HepG2 (cell line): Measurements from ENCODE around the gene ARVCF. TPM values are rescaled to one million over a fixed set of nuclear protein-coding genes. Genes with fewer than 3 reads are reported as not detected.
A peak's percentile ranks its signal among the peaks of the same experiment; 100 is the strongest.

Experiments used
- AHR ChIP-seq: IDR thresholded peaks from 2 replicates; pipeline ENCODE4 v1.6.1; 2018; ENCODE audit warnings: missing genetic modification reagents, missing compliant biosample characterization
- ATRX ChIP-seq: sonication (generic); formaldehyde crosslinking; IDR thresholded peaks from 2 replicates; pipeline ENCODE4 v1.4.0; 2020; ENCODE audit warnings: missing genetic modification reagents, borderline replicate concordance
- GZF1 ChIP-seq: sonication (generic); formaldehyde crosslinking; IDR thresholded peaks from 2 replicates; pipeline ENCODE4 v1.5.1; 2020; ENCODE audit warnings: mild to moderate bottlenecking, missing genetic modification reagents
- HCFC1 ChIP-seq: fragments of 150-350 bp; IDR thresholded peaks from 2 replicates; pipeline ENCODE4 v1.6.1; 2014; ENCODE audit warnings: low read depth, low read length
- IRF2 ChIP-seq: IDR thresholded peaks from 2 replicates; pipeline ENCODE4 v1.6.1; 2018; ENCODE audit warnings: missing genetic modification reagents, missing compliant biosample characterization
- JDP2 ChIP-seq: sonication (generic); formaldehyde crosslinking; IDR thresholded peaks from 2 replicates; pipeline ENCODE4 v1.8.1; 2022; ENCODE audit warnings: missing genetic modification reagents, borderline replicate concordance
- KLF11 ChIP-seq: IDR thresholded peaks from 2 replicates; pipeline ENCODE4 v1.6.1; 2016; ENCODE audit warnings: missing compliant biosample characterization
- MAFK ChIP-seq, 2 experiments: IDR thresholded peaks in 1 of 2; conservative IDR thresholded peaks in 1 of 2; 2 replicates each; pipeline ENCODE4 v1.6.1; 2011; ENCODE audit warnings: improper control_type of control experiment in 2 of 2, low read length in 2 of 2
- MED8 ChIP-seq: sonication (generic); formaldehyde crosslinking; IDR thresholded peaks from 2 replicates; pipeline ENCODE4 v1.8.1; 2023; ENCODE audit warnings: mild to moderate bottlenecking, missing genetic modification reagents; ENCODE audit not compliant: insufficient replicate concordance
- PRMT3 ChIP-seq: sonication (generic); formaldehyde crosslinking; IDR thresholded peaks from 2 replicates; pipeline ENCODE4 v1.8.1; 2022; ENCODE audit warnings: low read depth, mild to moderate bottlenecking, moderate library complexity, missing genetic modification reagents, borderline replicate concordance
- RXRA ChIP-seq: sonication (generic); formaldehyde crosslinking; IDR thresholded peaks from 2 replicates; pipeline ENCODE4 v1.5.1; 2020; ENCODE audit warnings: missing genetic modification reagents
- SKI ChIP-seq: fragments of 450-650 bp; IDR thresholded peaks from one replicate; pipeline ENCODE4 v1.6.1; 2018; ENCODE audit warnings: mild to moderate bottlenecking; ENCODE audit not compliant: partially characterized antibody
- SUZ12 ChIP-seq: fragments of 150-350 bp; IDR thresholded peaks from 2 replicates; pipeline ENCODE4 v1.6.1; 2014; ENCODE audit warnings: low read depth, low read length
- TRIM24 ChIP-seq: sonication (generic); formaldehyde crosslinking; IDR thresholded peaks from 2 replicates; pipeline ENCODE4 v1.8.0; 2022; ENCODE audit warnings: mild to moderate bottlenecking, missing genetic modification reagents
- ZKSCAN8 ChIP-seq: IDR thresholded peaks from 2 replicates; pipeline ENCODE4 v1.6.1; 2016; ENCODE audit warnings: borderline replicate concordance, missing genetic modification reagents, missing compliant biosample characterization
- ZMYM4 ChIP-seq: sonication (generic); formaldehyde crosslinking; IDR thresholded peaks from 2 replicates; pipeline ENCODE4 v1.8.1; 2023; ENCODE audit warnings: mild to moderate bottlenecking, missing genetic modification reagents
- ZNF451 ChIP-seq: sonication (generic); formaldehyde crosslinking; IDR thresholded peaks from 2 replicates; pipeline ENCODE4 v1.5.0; 2020; ENCODE audit warnings: mild to moderate bottlenecking, missing genetic modification reagents
- polyA plus RNA-seq, 8 experiments: library from polyadenylated mRNA; depleted of rRNA in 3 of 8; stranded (reverse) in 7 of 8; unstranded in 1 of 8; fragments of >200 nt; fragmentation: Illumina TruSeq in 4 of 8; extraction: Trizol in 4 of 8; gene quantifications; 2 replicates each; pipeline versions ENCODE4 v1.2.1 to v1.2.3, GENCODE V29; 2011 to 2016; ENCODE audit warnings: low read depth in 4 of 8, missing spikeins in 1 of 8, mixed read lengths in 1 of 8; ENCODE audit not compliant: insufficient read depth in 1 of 8
- total RNA-seq, 5 experiments: library from RNA; depleted of rRNA; stranded (reverse); fragments of >200 nt; fragmentation: Illumina TruSeq; extraction: Trizol; gene quantifications; 2 replicates each; pipeline ENCODE4 v1.2.3, GENCODE V29; 2016; ENCODE audit warnings: low read depth in 1 of 5
- TF ChIP-seq, protein P1 (sequence below): sonication (generic); formaldehyde crosslinking; IDR thresholded peaks from 2 replicates; pipeline ENCODE4 v1.4.0; 2020; ENCODE audit warnings: missing genetic modification reagents
- TF ChIP-seq, protein P2 (sequence below), 2 experiments: sonication (generic) in 1 of 2; formaldehyde crosslinking in 1 of 2; IDR thresholded peaks; 2 replicates each; pipeline versions ENCODE4 v1.5.1 to v1.6.1; 2011 to 2020; ENCODE audit warnings: borderline replicate concordance in 1 of 2, low read depth in 1 of 2, low read length in 1 of 2, mild to moderate bottlenecking in 1 of 2, missing genetic modification reagents in 1 of 2, moderate library complexity in 1 of 2
- TF ChIP-seq, protein P3 (sequence below): sonication (generic); formaldehyde crosslinking; IDR thresholded peaks from 2 replicates; pipeline ENCODE4; 2020; ENCODE audit warnings: missing genetic modification reagents, mild to moderate bottlenecking, borderline replicate concordance
- TF ChIP-seq, protein P4 (sequence below): sonication (generic); formaldehyde crosslinking; conservative IDR thresholded peaks from 2 replicates; pipeline ENCODE4 v1.8.1; 2023; ENCODE audit warnings: missing genetic modification reagents
- TF ChIP-seq, protein P5 (sequence below): sonication (generic); formaldehyde crosslinking; IDR thresholded peaks from 2 replicates; pipeline ENCODE4 v1.5.1; 2020; ENCODE audit warnings: missing genetic modification reagents, mild to moderate bottlenecking, borderline replicate concordance

ARVCF gene
- total and polyA plus RNA-seq, 2 of the 13 experiments (the other 11 are each of a cell fraction or from before 2014, with no cell fraction given): 16.4 to 17.7 TPM

DNA sequence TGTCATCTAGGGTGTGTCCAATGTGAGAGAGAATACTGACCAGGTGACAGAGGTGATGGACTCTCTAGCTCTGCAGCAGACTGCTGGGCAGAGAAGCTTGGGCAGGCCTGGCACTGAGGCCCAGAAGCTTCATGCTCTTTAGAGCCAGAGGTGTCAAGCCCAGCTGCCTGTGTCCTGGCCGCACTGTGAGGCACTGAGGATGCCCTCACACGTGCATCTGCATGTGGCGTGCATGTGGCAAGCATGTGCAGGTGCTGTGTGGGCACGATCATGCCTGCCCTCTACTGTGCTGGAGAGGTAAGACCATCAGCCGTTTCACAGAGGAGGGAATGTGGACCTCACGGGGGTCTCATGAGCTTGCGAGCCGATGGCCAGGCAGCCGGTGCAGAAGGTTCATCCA is 59.2 kb downstream of the ARVCF start (continued):
- TF ChIP-seq ZMYM4 (no peak), TRIM24 (CRISPR knock-in tag) (0 out of 2 replicates have a peak, but pooled peaks have one; percentile 29), ZNF451 (CRISPR knock-in tag) (no peak), JDP2 (CRISPR knock-in tag) (no peak), AHR (CRISPR knock-in tag) (peak; percentile 37; the same call in 1 of the 2 replicates), GZF1 (no peak), ATRX (CRISPR knock-in tag) (no peak), PRMT3 (CRISPR knock-in tag) (no peak), KLF11 (CRISPR knock-in tag) (no peak), ZKSCAN8 (no peak), IRF2 (CRISPR knock-in tag) (no peak), HCFC1 (no peak), MAFK (conservative IDR thresholded peaks at IDR 0.05 in 1 of 2, IDR thresholded peaks at IDR 0.05 in 1 of 2; ENCODE audit: low read length in 2 of 2) (no peak), RXRA (CRISPR knock-in tag) (no peak), SKI (no peak), MED8 (no peak), SUZ12 (no peak)
- TF ChIP-seq, protein P1, sequence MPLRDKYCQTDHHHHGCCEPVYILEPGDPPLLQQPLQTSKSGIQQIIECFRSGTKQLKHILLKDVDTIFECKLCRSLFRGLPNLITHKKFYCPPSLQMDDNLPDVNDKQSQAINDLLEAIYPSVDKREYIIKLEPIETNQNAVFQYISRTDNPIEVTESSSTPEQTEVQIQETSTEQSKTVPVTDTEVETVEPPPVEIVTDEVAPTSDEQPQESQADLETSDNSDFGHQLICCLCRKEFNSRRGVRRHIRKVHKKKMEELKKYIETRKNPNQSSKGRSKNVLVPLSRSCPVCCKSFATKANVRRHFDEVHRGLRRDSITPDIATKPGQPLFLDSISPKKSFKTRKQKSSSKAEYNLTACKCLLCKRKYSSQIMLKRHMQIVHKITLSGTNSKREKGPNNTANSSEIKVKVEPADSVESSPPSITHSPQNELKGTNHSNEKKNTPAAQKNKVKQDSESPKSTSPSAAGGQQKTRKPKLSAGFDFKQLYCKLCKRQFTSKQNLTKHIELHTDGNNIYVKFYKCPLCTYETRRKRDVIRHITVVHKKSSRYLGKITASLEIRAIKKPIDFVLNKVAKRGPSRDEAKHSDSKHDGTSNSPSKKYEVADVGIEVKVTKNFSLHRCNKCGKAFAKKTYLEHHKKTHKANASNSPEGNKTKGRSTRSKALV (CRISPR knock-in tag): no peak
- TF ChIP-seq, protein P2, sequence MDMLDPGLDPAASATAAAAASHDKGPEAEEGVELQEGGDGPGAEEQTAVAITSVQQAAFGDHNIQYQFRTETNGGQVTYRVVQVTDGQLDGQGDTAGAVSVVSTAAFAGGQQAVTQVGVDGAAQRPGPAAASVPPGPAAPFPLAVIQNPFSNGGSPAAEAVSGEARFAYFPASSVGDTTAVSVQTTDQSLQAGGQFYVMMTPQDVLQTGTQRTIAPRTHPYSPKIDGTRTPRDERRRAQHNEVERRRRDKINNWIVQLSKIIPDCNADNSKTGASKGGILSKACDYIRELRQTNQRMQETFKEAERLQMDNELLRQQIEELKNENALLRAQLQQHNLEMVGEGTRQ (IDR thresholded peaks at IDR 0.05; ENCODE audit: low read depth, low read length): no peak
- TF ChIP-seq, protein P2 (CRISPR knock-in tag; IDR thresholded peaks at IDR 0.05; ENCODE audit: borderline replicate concordance): no peak
- TF ChIP-seq, protein P3, sequence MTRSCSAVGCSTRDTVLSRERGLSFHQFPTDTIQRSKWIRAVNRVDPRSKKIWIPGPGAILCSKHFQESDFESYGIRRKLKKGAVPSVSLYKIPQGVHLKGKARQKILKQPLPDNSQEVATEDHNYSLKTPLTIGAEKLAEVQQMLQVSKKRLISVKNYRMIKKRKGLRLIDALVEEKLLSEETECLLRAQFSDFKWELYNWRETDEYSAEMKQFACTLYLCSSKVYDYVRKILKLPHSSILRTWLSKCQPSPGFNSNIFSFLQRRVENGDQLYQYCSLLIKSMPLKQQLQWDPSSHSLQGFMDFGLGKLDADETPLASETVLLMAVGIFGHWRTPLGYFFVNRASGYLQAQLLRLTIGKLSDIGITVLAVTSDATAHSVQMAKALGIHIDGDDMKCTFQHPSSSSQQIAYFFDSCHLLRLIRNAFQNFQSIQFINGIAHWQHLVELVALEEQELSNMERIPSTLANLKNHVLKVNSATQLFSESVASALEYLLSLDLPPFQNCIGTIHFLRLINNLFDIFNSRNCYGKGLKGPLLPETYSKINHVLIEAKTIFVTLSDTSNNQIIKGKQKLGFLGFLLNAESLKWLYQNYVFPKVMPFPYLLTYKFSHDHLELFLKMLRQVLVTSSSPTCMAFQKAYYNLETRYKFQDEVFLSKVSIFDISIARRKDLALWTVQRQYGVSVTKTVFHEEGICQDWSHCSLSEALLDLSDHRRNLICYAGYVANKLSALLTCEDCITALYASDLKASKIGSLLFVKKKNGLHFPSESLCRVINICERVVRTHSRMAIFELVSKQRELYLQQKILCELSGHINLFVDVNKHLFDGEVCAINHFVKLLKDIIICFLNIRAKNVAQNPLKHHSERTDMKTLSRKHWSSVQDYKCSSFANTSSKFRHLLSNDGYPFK: peak; percentile 65; the same call in 1 of the 2 replicates
- TF ChIP-seq, protein P4, sequence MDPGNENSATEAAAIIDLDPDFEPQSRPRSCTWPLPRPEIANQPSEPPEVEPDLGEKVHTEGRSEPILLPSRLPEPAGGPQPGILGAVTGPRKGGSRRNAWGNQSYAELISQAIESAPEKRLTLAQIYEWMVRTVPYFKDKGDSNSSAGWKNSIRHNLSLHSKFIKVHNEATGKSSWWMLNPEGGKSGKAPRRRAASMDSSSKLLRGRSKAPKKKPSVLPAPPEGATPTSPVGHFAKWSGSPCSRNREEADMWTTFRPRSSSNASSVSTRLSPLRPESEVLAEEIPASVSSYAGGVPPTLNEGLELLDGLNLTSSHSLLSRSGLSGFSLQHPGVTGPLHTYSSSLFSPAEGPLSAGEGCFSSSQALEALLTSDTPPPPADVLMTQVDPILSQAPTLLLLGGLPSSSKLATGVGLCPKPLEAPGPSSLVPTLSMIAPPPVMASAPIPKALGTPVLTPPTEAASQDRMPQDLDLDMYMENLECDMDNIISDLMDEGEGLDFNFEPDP (CRISPR knock-in tag): no peak
- TF ChIP-seq, protein P5, sequence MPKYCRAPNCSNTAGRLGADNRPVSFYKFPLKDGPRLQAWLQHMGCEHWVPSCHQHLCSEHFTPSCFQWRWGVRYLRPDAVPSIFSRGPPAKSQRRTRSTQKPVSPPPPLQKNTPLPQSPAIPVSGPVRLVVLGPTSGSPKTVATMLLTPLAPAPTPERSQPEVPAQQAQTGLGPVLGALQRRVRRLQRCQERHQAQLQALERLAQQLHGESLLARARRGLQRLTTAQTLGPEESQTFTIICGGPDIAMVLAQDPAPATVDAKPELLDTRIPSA (CRISPR knock-in tag): no peak
